Measurements from ENCODE around the gene LIMD2.
"Not testable (repeated sequence)": the region's sequence is repeated elsewhere in the genome, so short reads cannot be mapped to it uniquely, and the experiment has no call there.

Gene LIMD2

DNA sequence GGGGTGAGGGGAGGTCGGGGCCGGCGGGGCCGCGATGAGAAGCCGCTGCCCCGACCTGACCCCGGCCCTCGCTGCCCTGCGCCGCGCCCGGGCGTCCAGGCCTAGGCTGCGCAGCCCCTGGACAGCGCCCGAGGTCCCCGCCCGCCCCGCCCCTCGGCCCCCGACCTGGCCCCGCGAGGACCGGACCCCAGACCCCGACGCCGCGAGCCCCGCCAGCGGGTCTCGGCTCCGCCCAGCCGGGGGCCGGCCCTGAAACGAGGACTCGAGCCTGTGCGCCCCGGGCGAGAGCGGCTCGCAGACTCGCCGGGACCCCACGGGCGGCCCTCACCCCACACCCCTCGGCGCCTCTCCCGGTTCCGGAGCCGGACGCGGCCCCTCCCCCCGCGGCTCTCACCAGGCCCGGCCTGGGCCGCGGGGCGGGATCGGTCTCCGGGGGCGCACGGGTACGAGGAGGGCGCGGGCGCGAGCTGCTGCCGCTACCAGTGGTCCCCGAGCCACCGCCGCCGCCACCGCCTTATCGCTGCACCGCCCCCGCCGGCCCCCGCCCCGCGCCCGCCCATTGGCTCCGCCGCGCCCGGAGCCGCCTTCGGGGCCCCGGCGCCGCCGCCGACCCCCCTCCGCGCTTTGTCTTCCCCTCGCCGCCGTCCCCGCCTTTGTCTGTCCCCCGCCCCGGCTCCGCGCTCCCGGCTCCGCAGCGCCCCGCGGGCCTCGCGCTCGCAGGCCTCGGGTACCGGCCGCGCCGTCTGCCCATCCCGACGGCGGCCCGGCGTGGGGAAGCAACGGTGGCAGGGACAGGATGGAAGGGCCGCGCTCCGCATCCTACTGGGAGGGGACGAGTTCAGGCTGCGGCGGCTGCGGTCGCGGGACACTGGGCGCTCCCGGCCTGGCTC is at the start of gene LIMD2:
Gene LIMD2 (minus strand): TSS at position 488 of the 890 bp plus-strand sequence. CDS start 827 bp downstream, outside the sequence.
- peak; percentile 78 to 80 for DNase-seq (ENCODE audit: low read depth in 2 of 2)

DNA sequence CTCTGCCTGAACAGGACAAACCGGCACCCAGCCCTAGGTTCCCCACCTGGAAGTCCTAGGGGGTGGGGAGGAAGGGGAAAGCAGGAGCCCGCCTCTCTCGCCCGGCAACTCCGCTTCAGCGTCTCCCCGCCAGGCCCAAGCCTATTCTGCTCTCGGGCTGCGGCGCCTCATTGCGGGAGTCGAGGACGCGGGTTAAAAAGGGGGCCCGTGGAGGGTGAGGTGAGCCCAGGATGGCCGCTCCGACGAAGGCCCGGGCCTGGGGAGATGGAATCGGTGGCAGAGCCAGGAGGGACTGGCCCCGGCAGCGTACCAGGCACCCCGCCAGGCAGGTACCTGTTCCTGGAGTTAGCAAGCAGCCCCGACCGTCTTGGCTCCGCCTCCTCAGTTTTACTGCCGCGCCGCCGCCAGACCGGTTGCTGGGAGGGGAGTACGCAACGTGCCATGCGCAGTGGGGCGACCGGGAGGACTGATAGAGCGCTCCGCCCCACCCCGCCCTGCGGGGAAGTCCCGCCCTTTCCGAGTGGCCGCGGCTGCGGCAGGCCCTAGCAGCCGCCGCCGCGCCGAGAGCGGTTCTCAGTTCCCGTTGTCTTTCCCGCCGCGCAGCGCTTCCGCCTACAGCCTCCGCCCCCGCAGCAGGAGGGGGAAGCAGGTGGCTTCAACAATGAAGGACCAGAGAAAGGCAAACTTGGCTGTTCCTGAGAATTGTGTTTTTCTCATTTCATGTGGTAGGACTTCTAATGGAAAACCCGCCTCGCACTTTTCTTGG is 41.7 kb upstream of the LIMD2 start, which contains the start of gene STRADA:
Gene STRADA (minus strand): TSS at position 392 of the 766 bp plus-strand sequence. CDS start 13,430 bp downstream, outside the sequence.
- peak; percentile 97 to 99 for DNase-seq (ENCODE audit: low read depth in 2 of 2)

DNA sequence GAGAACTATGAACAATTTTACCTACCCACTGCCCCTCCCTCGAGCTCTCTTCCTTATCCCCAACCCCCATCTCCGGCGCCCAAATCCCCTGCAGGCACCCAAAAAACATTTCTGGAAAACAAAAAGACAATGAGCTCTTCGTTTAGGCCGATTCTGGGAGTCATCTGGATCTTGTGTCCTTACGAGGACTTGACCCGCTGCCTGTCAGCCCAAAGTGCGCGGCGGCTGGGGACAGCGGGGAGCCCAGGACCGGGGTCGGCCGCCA is 41.1 kb upstream of the LIMD2 start:
- no peak for DNase-seq (ENCODE audit: low read depth in 2 of 2)

DNA sequence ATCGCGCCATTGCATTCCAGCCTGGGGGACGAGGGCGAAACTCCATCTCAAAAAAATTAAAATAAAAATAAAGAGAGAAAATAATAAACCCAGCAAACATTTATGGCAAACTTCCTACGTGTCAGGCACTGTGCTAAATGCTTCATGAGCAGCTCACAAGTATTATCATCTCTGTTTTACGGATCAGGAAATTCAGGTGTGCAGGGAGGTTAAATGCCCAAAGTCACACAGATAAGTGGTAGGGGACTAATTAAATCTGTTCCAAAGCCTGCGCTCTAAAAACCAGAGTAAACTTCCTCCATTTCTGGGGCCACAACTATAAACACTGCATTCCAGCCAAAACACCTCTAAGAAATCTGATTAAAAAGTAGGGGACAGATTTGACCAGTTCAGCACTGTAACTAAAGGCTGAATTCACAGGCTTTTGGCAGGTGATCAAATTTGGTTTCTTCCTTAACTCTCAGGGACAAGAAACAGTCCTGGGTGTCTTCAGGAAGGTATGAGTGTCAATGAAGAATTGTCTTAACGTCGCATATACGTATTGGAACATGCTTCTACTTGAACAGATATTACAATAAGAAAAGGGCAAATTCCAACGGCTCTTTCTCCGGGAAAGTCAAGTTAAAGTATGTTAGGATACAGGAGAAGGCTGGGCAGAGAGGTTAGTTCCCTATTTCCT is 40.7 kb upstream of the LIMD2 start:
- DNase-seq (ENCODE audit: low read depth in 2 of 2): no peak

DNA sequence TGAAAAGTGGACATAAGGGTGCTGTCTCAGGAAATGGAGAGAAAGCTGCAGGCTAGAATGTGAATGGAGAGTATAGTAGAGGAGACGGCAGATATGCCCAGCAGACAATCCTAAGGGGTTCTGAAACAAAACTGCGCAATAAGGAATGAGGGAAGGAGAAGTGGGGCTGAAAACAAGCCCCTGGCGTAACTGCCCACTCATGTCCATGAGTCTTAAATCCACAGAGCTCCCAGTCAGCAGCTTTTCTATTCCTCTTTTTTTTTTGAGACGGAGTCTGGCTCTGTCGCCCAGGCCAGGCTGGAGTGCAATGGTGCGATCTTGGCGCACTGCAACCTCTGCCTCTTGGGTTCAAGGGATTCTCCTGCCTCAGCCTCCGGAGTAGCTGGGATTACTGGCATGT is 35.8 kb upstream of the LIMD2 start:
- DNase-seq (ENCODE audit: low read depth in 2 of 2): no peak

DNA sequence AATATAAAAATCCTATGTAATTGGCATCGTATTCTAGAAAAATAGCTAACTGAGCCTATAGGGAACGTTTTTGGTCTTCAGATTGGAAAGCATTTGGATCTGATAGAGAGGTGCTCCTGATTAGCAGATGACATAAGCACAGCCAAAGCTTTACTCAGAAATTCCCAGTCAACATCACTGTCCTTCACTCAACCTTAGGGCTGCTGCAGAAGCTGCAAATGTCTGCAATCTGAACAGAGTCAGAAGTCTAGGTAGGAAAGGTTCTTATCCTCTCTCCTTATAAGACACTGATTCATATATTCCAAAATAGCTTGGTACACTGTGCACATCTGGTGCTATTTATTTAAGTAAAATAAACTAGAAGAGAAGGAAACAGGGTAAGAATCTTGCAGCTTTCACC is 22.5 kb upstream of the LIMD2 start:
- no peak for DNase-seq (ENCODE audit: low read depth in 2 of 2)

DNA sequence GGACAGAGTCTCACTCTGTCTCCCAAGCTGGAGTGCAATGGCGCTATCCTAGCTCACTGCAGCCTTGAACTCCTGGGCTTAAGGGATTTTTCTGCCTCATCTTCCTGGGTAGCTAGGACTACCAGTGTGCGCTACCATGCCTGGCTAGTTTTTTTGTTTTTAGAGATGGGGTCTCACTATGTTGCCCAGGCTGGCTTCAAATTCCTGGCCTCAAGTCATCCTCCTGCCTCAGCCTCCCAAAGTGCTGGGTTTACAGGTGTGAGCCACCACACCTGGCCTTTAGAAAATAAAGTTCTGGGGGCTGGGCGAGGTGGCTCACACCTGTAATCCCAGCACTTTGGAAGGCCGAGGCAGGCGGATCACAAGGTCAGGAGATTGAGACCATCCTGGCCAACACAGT is 20.3 kb upstream of the LIMD2 start:
- DNase-seq (ENCODE audit: low read depth in 2 of 2): not testable (repeated sequence)

DNA sequence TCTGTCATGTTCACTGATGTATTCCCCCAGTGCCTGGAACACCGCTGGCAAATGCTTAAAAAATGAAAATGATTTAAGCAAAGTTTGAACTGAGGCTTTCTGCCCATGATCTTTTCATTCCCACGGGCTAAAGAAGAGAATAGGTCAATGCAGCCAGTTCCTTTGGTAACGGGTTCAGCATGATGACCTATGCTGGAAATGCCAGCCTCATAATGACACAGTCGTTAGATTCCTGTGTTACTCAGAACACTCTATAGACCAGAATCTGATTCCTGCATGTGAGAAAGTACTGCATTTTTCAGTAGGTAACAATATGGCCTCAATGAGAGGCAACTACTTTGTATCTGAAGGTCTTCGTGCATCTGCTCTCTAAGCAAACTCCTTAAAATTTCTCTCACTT is 19.1 kb upstream of the LIMD2 start:
- no peak for DNase-seq (ENCODE audit: low read depth in 2 of 2)

DNA sequence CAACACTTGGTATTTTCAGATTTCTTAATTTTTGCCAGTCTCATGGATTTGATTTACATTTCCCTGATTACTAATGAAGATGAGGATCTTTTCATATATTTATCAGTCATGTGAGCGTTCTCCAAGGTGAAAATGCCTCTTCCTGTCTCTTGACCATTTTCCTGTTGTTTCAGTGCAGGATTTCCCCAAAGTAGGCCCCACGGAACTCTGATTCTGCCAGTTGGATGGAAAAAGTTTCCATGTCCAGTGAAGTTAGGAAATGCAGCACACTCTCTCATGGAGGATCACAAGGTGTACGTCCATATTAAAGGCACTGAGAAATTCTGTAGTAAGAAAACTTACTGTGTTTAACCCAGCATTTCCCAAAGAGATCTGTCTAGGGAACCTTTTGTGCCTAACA is 16.5 kb upstream of the LIMD2 start:
- no peak for DNase-seq (ENCODE audit: low read depth in 2 of 2)

DNA sequence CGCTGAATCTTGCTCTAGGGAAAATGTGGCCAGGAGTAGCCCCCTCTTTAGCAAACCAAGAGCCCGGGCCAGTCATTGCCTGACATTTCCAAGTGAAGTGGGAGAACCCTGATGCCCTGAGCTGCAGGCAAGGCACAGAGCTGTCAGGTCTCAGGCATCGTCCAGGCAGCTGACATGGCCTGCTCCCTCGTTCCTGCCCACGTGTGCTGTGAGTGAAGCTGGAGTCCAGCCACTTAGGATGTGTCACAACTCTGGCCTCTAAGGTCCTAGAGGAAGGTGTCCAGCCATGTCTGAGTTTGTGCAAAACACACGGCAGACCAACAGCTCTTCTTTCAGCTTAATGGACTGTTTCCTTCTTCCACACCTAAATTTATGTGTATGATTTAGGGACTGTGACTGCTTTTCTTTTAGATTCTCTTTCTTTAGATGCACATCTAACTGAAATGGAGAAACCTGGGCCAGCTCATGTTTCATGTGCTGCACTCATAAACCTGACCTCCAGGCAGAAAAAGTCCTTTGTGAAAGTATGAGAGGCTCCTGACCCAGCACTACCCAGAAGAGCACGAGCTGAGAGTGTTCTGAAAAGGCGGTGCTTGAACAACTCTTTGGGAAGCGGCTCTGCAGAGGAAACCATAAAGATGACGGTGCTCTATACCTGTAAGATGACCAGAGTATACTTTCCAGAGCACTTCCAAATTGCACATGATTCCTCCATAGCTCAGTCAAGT is 14.8 kb upstream of the LIMD2 start:
- no peak for DNase-seq (ENCODE audit: low read depth in 2 of 2)

DNA sequence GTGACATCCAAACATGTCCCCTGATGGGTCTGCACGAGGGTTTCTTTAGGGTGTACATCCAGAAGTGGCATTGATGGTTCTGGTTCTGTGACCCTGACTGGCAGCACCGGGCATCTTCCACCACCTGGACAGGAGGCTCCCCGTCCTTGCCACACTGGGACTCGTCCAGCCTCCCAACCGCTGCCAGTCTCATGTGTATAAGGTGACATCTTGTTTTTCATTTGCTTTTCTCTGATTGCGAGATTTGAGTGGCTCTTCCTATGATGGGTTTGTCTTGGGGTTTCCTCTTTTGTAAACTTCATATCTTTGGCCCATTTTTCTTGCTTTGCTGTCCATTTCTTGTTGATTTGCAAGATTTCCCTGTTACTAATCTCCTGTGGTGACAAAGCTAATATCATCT is 9.2 kb upstream of the LIMD2 start:
- DNase-seq (ENCODE audit: low read depth in 2 of 2): no peak

DNA sequence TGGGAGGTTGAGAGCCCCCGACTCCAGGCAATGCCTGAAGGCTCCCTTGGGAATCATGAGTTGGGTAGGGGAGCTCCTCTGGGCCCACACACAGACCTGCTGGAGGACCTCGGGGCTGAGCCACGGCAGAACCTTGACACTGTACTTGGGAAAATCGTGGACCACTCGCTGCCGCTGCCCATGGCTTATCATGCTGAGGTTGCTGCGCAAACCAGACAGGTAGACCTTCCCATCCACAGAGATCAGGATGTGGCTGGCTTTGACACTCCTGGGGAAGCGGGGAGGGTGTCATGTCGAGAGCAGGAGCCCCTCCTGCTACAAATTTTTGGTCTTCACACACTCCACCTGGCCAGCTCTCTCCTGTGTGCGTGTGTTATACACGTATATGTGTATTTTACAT is 7.2 kb upstream of the LIMD2 start:
- DNase-seq (ENCODE audit: low read depth in 2 of 2): no peak

DNA sequence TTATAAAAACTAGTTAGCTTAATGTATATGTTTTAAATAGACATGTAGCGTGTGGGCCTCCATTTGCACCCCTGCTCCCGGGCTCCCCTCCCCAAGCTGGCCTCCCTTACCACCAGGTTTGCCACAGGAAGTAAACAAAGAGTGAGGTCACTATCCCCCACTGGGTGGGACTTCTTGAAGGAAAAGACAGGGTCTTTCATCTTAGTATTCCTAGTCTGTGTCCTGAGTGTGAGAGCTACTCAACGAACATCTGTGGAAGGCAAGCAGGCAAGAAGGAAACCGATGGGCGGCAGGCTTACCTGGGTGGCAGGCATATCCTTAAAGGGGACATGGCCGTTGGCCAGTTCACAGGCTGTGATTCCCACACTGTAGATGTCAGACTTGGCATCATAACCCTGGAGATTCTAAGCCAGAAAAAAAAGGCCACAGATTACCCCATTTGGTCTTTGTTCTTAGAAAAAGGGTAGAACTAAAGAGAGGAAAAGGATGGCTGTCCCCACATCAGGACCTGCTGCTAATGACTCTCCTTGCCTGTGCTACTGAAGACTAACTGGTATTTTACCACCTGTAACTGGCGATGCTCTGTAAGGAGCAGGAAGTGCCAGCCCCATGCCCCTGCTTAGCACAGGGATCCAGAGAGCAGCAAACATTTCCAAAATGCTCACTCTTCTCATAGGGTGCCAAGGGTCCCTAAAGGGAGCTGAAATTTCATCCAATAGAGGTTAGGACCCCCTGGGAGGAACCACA is 6.6 kb upstream of the LIMD2 start:
- no peak for DNase-seq (ENCODE audit: low read depth in 2 of 2)

DNA sequence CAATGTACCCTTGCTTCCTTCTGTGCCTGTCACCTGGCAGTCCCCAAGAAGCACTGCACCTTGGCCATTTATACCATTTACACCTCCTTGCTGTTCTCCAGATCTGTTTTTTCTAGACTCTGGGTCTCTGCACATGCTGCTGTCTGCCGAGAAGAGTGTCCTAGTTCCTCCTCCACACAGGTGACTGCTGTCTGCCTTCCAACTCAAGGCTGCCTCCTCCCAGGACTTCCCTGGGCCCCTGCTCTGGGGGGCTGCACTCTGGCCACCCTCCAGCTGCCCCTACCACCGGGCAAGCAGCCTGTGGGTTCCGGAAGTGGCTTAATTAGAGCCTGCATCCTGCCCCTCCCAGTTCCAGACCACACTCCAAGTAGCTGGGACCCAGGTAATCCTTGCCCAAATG is 5.7 kb upstream of the LIMD2 start:
- no peak for DNase-seq (ENCODE audit: low read depth in 2 of 2)

DNA sequence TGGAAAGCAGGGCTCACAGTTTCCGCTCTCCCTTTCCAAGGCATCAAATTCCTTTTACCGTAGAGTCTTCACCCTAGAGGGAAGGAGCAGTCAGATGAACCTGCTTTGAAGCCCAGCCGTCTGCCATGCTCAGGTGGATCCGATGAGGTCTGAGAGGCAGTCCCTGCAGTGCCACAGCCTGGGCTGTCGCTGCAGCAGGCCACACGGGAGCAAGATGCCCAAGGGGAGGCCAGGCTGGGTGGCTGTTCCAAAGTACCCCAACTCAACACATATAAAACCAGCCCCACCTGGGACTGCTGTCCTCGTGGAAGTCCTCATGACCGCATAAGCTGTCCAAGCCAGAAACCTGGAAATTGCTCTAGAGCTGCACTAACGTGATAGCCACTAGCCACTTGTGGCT is 4.9 kb upstream of the LIMD2 start:
- DNase-seq (ENCODE audit: low read depth in 2 of 2): no peak

DNA sequence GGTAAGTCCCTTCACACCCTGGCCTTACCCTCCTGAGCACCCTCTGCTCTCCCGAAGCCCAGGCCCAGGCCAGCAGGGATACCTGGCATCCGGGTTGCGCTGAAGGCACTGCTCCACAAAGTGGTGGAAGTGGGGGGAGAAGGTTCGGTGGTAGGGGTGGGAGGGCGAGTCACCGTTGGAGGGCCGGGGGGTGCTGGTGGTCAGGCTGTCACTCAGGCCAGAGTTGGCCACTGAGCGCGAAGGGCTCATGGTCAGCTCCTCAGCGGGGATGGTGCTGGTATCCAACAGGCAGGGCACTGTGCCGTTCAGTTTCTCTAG is 4.3 kb upstream of the LIMD2 start:
- no peak for DNase-seq (ENCODE audit: low read depth in 2 of 2)

DNA sequence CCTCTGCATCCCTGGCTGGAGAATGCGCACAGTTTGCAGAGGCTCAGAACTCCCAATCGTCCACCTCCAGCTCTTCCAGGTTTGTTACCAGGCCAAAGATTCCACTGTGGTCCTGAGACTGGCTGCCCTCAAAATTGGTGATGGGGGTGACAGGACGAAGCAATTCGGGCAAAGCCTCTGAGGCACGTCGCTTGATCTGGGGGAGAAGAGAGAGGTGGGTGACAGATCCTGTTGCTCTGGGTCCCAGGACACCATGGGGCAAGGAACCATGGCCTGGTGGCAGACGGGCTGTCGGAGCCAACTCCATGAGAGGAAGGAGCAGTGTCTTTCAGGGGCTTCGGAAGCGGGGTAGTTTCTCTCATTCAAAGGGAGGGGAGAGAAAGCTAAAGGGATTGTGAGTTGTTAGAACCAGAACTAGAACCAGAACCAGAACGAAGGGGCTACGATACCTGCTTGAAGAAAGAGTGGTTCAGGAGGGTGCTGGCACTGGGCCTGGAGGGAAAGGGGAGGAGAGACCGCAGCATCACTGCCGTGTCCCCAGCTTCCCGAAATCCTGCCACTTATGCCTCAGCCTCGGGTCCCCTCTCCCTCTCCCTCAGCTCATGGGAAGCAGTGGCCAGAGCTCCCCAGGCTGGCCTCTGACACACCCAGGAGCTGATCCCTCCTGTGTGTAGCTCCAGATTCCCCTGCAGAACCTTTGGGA is 3.8 kb upstream of the LIMD2 start:
- no peak for DNase-seq (ENCODE audit: low read depth in 2 of 2)

DNA sequence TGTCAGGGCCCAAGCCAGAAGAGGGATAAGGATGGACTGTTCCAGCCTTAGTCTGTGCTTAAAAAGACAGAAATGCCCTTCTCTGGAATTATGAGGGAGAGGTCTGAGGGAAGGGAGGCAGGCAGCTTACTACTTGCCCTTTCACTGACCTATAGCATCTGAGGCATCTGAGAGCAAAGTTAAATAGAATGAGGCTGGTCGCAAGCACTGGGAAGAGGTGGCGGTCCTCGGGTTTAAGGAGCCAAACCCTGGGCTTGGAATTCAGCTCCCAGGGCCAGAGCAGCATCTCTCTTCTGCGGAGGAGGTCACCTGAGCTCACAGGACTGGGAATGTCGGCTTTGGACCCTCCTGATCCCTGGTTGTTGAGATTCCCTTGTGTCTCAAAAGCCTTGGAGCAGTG is 3.1 kb upstream of the LIMD2 start:
- no peak for DNase-seq (ENCODE audit: low read depth in 2 of 2)

DNA sequence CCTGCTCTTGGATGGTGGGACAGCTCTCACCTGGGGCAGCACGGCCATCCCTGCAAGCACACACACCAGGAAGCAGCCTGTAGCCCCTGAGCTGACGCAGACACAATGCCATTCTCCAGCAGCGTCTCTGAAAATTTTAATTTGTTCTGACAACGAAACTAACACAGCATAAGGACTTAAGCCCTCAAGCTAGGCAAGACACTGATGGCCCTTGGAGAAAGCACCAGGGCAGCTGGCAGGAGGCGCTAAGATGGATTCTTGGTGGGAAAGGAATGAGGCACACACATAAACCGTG is 2.7 kb upstream of the LIMD2 start:
- no peak for DNase-seq (ENCODE audit: low read depth in 2 of 2)

DNA sequence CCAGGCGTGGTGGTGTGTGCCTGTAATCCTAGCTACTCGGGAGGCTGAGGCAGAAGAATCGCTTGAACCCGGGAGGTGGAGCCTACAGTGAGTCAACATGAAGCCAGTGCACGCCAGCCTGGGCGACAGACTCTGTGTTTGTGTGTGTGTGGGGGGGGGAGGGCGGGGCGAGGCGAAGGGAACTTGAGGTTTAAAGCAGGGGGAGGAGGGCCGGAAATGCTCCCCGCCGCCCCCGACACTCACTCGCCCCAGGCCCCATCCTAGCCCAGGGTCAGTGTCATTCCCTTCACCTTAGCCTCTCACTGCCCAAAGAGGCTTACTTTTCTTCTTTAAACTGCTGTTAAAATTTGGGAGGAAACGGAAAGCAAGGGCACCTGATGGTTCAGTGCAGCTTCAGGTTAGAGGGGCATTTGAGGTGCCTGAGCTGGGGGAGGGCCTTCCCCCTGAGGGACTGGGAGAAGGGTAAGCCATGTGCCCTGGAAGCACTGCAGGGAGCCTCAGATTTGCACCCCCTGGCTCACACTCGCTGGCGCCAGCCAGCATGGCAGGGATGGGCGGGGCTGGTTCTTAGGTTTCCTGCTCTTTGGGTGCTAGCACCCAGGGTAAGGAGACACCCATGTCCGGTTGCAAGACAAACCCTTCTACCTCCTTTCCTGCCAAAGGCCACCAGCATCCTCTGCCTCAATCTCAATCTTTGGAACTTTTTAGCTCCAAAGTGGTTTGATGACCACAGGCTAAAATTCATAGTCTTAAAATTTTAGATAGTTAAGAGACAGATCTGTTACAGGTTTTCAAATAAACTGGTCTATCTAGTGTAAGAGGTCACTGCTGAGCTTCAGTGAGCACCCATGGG is 2.2 kb upstream of the LIMD2 start:
- DNase-seq (ENCODE audit: low read depth in 2 of 2): peak; percentile 51 to 63
